ENCODE data around the gene CCDC88C.
"Not testable (repeated sequence)": the region's sequence is repeated elsewhere in the genome, so short reads cannot be mapped to it uniquely, and the experiment has no call there.

CCDC88C gene, protein sequence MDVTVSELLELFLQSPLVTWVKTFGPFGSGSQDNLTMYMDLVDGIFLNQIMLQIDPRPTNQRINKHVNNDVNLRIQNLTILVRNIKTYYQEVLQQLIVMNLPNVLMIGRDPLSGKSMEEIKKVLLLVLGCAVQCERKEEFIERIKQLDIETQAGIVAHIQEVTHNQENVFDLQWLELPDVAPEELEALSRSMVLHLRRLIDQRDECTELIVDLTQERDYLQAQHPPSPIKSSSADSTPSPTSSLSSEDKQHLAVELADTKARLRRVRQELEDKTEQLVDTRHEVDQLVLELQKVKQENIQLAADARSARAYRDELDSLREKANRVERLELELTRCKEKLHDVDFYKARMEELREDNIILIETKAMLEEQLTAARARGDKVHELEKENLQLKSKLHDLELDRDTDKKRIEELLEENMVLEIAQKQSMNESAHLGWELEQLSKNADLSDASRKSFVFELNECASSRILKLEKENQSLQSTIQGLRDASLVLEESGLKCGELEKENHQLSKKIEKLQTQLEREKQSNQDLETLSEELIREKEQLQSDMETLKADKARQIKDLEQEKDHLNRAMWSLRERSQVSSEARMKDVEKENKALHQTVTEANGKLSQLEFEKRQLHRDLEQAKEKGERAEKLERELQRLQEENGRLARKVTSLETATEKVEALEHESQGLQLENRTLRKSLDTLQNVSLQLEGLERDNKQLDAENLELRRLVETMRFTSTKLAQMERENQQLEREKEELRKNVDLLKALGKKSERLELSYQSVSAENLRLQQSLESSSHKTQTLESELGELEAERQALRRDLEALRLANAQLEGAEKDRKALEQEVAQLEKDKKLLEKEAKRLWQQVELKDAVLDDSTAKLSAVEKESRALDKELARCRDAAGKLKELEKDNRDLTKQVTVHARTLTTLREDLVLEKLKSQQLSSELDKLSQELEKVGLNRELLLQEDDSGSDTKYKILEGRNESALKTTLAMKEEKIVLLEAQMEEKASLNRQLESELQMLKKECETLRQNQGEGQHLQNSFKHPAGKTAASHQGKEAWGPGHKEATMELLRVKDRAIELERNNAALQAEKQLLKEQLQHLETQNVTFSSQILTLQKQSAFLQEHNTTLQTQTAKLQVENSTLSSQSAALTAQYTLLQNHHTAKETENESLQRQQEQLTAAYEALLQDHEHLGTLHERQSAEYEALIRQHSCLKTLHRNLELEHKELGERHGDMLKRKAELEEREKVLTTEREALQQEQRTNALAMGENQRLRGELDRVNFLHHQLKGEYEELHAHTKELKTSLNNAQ (N-terminal part only)

DNA sequence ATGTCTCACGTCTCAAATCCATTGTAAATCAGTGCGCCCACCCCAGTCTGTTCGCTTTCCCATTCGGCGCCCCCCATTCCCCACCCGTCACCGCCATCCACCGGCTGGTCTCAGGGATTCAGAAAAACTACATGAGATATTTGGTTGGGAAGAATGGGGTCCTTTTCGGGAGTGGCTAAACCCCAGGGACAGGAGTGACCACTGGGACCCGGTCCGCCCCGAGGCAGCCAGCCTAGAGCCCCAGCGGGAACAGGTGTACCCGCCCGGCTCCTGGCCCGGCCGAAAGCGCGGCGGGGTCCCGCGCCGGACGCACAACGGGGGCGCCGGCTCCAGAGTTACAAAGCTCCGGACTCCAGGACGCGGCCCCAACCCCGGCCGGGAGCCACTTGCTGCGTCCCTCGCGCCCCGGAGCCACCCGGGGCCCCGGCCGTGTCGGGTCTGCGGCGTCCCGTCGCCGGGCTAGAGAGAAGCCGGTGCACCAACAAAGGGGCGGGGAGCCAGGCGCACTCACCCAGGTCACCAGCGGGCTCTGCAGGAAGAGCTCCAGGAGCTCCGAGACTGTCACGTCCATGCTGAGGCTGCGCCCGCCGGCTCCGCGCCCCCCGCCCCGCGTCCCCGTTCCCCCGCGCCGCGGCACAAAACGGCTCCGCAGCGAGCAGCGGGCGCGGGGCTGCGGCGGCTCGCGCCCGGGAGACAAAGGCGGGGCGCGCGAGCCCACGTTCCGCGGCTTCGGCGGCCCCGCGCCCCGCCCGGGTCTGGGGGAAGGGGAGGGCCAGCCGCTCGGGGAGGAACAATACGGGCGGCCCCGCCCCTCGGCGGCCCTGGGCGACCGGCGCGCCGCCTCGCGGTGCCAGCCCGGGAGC lies at the start of gene CCDC88C:
CCDC88C (minus strand) TSS at position 701 of the 863 bp plus-strand sequence; CDS start at position 571, 130 bp downstream.
- no peak for DNase-seq (ENCODE audit: low read depth, low spot score)

DNA sequence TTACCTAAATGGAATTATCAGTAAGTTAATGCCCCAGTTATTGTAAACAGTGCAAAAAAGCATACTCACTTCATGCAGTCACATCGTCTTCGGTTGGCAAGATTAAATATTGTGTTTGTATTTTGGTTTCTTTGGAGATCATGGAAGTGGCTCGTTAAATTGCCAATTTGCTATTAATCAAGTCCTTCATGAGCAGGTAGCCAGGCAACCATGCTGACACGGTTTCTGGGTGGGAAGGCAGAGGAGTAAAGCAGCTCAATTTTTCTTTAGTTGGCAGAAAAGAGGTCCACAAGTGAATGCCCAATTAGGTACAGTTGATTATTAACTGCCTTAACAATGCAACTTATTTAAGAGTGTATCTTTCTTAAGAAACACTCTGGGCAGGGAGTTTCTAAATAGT lies 48.6 kb upstream of the CCDC88C start:
- no peak for DNase-seq (ENCODE audit: low read depth, low spot score)

DNA sequence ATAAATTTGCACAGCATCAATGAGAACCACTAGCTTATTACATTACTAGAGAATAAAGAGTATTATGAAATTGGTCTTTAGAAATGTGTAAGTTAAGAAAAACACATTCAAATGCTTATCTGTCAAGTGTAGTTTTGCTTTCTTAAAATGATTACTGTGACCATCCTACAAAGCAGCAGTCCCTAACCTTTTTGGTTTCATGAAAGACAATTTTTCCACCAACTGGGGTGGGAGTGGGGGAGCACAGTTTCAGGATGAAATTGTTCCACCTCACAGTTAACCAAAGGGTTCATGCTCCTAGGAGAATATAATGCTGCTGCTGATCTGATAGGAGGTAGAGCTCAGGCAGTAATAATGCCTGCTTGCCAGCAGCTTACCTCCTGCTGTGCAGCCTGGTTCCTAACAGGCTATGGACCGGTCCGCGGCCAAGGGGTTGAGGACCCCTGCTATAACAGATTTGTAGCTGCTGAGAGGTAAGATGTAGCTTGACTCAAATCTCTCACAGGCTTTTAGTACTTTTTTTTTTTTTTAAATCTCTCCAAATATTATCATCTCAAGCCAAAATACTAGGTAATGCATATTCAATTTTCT lies 47.1 kb upstream of the CCDC88C start:
- no peak for DNase-seq (ENCODE audit: low read depth, low spot score)

DNA sequence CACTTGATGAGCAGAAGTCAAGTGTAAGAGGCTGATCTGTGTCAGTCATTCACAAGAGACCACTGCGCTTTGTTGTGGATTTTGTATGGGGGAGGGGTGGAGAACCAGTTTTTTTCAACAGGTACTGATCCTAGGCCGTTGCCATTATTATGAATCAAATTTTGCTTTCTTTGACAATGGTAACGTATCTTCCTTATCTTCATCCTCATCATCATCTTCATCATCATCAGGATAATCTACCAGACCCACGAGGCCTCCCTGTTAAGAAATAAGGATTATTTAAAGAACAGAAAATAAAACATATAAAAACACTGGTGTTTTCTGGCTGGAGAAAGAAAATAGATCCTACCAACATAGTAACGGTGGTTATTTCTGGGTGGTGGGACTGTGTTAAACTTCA lies 41.0 kb upstream of the CCDC88C start:
- DNase-seq (ENCODE audit: low read depth, low spot score) = no peak

DNA sequence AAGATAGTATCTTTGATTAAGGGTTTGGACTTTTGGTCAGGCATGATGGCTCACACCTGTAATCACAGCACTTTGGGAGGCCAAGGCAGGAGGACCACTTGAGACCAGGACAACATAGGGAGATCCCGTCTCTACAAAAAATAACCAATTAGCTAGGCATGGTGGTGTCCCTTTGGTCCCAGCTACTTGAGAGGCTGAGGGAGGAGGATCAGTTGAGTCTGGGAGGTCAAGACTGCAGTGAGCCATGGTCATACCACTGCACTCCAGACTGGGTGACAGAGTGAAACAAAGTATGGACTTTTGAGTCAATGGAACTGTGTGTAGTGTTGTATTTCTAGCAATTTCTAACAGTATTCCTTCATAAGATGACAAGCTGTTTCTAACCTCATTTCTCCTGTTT lies 38.7 kb upstream of the CCDC88C start:
- DNase-seq (ENCODE audit: low read depth, low spot score) = no peak

DNA sequence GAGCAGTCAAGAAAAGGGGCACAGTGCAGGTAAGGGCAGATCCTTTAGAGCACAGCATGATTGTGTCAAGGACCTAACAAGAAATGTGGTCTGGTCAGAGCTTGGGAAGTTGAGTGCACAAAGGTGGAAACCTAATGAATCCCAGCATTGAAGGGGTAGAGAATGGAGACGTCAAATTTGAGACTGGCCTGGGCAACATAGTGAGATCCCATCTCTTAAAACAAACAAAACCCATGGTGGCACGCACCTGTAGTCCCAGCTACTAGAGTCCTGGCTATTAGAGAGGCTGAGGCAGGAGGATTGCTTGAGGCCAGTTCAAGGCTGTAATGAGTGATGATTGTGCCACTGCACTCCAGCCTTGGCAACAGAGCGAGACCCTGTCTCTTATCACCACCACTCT lies 37.0 kb upstream of the CCDC88C start:
- no peak for DNase-seq (ENCODE audit: low read depth, low spot score)

DNA sequence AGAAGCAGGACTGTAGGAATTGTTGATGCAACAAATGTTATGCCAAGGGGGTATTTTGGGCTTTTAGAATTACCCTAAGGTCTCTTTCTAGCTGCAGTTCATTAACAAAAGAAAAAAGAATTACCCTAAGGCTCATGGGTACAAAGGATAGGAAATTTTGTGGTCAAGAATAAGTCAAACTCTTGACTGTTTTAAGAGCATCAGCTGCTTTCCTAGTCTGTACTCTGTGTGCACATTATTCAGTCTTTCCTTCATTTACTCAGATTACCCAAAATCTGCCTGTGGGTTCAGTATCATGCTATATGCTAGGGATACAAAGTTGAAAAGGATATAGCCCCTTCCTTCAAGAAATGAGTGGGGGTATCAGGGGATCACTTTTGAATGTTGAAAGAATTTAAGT lies 36.5 kb upstream of the CCDC88C start:
- no peak for DNase-seq (ENCODE audit: low read depth, low spot score)

DNA sequence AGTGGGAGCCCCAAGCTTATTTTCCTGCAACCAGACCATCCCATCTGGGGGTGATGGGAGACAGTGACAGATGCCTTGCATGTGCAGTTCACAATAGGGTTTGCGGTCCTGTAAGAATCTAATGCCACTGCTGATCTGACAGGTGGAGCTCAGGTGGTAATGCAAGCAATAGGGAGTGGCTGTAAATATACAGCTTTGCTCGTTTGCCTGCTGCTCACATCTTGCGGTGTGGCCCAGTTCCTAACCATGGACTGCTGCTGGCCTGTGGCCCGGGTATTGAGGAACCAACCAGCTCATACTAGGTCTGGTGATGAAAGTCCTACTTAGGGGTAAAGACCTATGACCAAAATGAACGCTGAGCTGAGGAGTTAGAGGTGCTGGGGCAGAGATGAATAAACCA lies 36.1 kb upstream of the CCDC88C start:
- no peak for DNase-seq (ENCODE audit: low read depth, low spot score)

DNA sequence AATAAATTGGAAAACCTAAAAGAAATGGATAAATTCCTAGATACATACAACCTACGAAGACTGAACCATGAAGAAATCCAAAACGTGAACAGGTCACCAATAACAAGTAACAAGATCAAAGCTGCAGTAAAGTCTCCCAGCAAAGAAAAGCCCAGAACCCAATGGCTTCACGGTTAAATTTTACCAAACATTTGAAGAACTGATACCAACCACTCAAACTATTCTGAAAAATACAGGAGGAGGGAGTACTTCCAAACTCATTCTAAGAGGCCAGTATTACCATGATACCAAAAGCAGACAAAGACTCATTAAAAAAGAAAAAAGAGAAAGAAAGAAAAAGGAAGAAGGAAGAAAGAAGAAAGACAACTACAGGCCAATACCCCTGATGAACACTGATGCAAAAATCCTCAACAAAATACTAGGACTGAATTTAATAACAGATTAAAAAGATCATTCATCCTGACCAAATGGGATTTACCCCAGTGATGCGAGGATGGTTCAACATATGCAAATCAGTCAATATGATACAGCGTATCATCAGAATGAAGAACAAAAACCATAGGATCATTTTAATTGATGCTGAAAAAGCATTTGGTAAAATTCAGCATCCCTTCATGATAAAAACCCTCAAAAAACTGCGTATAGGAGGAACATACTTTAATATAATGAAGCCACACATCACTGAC lies 26.9 kb upstream of the CCDC88C start:
- no peak for DNase-seq (ENCODE audit: low read depth, low spot score)

DNA sequence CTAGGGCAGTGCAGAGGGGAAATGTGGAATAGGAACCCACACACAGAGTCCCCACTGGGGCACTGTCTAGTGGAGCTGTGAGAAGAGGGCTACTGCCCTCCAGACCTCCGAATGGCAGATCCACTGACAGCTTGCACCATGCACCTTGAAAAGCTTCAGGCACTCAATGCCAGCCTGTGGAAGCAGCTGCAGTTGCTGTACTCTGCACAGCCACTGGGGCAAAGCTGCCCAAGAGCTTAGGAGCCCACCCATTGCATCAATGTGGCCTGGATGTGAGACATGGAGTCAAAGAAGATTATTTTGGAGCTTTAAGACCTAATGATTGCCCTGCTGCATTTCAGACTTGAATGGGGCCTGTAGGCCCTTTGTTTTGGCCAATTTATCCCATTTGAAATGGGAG lies 21.7 kb upstream of the CCDC88C start:
- no peak for DNase-seq (ENCODE audit: low read depth, low spot score)

DNA sequence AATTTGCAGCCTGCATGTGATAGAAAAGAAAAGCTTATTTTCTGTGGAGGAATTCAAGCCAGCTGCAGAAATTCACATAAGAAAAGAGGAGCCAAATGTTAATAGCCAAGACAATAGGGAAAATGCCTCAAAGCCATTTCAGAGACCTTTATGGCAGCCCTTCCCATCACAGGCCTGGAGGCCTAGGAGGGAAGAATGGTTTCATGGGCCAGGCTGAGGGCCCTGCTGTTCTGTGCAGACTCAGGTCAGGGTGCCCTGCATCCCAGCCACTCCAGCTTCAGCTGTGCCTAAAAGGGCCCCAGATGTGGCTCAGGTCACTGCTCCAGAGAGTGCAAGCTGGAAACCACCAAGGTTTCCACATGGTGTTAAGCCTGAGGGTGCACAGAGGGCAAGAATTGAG lies 21.2 kb upstream of the CCDC88C start:
- DNase-seq (ENCODE audit: low read depth, low spot score) = no peak

DNA sequence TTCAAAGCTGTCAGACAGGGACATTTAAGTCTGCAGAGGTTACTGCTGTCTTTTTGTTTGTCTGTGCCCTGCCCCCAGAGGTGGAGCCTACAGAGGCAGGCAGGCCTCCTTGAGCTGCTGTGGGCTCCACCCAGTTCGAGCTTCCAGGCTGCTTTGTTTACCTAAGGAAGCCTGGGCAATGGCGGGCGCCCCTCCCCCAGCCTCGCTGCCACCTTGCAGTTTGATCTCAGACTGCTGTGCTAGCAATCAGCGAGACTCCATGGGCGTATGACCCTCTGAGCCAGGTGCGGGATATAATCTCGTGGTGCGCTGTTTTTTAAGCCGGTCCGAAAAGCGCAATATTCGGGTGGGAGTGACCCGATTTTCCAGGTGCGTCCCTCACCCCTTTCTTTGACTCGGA lies 18.6 kb upstream of the CCDC88C start:
- not testable (repeated sequence) for DNase-seq (ENCODE audit: low read depth, low spot score)

DNA sequence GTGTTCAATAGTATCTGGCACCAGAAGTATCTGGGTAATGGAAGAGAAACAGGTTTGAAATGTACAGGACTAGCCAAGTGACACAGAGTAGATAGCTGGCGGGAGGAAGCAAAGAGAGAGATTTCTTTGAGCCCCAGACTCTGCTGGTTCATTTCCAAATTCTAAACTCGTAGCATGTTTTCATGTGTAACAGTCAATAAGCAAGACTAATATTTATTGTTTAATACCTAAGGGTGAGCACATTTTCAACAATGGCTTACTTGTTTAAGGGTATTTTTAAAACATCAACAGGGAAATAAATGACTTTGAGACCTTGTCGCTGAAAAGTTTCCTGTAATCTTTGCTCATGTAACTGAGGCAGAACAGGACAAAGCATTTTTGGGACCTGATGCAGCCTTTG lies 11.8 kb upstream of the CCDC88C start:
- DNase-seq (ENCODE audit: low read depth, low spot score) = no peak

DNA sequence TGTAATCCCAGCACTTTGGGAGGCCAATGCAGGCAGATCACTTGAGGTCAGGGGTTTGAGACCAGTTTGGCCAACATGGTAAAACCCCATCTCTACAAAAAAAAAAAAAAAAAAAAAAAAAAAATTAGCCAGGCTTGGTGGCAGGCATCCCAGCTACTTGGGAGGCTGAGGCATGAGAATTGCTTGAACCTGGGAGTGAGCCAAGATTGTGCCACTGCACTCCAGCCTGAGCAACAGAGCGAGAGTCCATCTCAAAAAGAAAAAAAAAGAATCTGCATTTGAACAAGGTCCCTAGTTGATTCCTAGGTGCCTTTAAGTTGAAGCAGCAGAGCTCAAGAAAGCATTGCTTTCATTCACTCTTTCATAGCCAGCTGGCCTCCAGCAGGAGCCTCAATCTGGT lies 11.3 kb upstream of the CCDC88C start:
- not testable (repeated sequence) for DNase-seq (ENCODE audit: low read depth, low spot score)

DNA sequence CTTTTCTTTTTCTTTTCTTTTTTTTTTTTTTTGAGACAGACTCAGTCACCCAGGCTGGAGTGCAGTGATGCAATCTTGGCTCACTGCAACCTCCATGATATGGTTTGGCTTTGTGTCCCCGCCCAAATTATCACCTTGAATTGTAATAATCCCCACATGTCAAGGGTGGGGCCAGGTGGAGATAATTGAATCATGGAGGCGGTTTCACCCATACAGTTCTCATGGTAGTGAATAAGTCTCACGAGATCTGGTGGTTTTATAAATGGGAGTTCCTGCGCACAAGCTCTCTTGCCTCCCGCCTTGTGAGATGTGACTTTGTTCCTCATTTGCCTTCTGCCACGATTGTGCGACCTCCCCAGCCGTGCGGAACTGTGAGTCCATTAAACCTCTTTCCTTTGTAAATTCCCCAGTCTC lies 7.9 kb upstream of the CCDC88C start:
- DNase-seq (ENCODE audit: low read depth, low spot score) = not testable (repeated sequence)

DNA sequence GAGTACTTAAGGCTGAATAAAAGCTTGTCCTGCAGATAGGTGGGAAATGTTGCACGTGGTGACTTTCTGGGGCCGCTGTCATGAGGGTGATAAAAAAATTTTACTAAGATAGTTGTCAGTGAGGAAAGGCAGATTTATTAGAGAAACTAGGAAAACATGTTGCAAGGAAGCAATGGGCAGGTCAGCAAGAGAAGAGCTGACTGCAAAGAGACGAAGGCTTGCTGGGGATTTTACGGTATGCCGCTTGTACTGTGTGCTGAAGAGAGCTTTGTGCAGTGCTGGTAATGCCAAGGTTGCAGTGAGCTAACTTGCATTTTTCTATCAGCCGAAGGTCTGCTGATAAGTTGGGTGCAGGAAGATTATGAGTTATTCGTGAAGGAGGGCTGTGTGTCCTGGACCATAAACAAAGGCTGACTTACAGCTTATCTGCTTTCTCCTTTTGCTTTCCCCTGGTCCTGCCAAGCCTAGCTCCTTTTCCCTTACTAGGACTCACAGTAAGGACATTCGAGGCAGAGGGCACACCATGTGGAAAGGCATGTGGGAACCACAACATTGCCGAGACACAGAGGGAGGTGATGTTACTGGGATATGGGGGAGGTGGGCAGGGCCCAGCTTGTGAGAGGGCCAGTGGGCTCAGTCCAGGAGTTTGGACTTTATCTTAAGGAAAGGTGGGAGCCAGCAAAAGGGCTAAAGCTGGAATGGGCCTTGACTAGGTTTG lies 7.4 kb upstream of the CCDC88C start:
- DNase-seq (ENCODE audit: low read depth, low spot score) = no peak

DNA sequence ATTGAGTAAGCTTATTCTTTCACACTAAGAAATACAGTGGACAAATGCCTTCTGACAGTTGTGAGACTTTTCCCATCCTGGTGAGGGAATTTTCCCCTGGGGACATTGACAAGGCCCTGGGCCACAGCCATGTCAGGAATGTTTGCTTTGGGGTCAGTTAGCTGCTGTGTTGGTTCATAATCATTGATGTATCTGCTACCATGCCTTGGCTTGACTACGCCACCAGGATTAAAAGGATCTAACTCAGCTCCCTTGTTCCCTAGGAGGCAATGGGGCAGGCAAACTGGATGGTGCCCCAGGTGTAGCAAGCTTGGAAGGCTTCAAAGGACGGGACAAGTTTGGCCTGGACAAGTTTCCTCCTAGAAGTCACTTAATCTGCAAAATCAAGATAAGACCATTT lies 3.1 kb upstream of the CCDC88C start:
- DNase-seq (ENCODE audit: low read depth, low spot score) = no peak

DNA sequence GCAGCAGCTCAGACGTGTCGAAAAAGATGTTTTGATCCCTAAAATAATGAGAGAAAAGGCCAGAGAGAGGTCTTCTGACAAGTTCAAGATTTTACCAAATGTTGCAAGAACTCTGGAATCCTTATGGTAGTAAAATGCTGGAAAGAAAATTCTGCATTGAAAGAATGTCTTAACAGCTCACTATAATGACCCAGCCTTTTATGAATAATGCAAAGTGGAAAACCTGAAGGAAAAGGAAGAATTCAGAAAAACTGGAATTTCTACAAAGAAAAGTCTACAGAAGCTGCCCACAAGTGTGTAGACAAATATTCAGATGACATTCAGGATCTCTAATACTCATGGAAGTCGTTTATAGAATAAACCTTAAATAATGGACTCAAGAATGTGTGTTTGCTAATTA lies 1.8 kb upstream of the CCDC88C start:
- no peak for DNase-seq (ENCODE audit: low read depth, low spot score)

DNA sequence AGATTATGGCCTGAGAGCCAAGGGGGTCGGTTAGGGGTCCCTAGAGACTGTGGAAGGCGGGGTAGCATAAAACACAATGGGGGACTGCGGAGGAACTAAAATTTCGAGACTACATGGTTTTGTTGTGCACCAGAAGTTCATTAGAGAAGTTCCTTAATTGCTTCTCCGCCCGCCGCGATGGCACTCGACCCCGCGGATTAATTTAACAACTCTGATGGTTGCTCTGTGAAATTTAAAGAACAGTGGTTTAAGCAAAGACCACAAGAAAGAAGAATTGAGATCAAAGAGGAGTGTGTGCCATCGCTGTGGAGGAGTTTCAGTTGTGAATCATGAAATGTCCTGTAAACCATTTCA lies 1.4 kb upstream of the CCDC88C start:
- DNase-seq (ENCODE audit: low read depth, low spot score) = no peak
